Renal cortex interstitium (tissue), 11 donors: Measurements from ENCODE around the gene CDH23. TPM values are rescaled to one million over a fixed set of nuclear protein-coding genes. Genes with fewer than 3 reads are reported as not detected.

ENCODE experiments used
- DNase-seq, 11 donors: peaks; one replicate each; pipeline ENCODE4 v3.0.0-alpha.2; 2013; ENCODE audit warnings: low read depth in 9 of 11, low spot score in 4 of 11; ENCODE audit errors: extremely low read depth in 1 of 11
- polyA plus RNA-seq, 3 donors: library from polyadenylated mRNA; unstranded; fragments of 120-200 nt; gene quantifications; one replicate each; pipeline ENCODE4 v1.2.1, GENCODE V29; 2013; ENCODE audit not compliant: insufficient read length in 3 of 3

The CDH23 gene
- polyA plus RNA-seq, 3 donors = 0.78 to 2.1 (median 1.0) TPM

GRCh38 chr10:71487726-71488125 lies 91.0 kb downstream of the CDH23 start:
- DNase-seq = no peak

GRCh38 chr10:71489077-71489476 lies 92.4 kb downstream of the CDH23 start:
- DNase-seq = no peak

- DNase-seq = no peak
Observed at GRCh38 chr10:71492872-71493271, 96.2 kb downstream of the CDH23 start.

GRCh38 chr10:71493741-71494140 lies 97.0 kb downstream of the CDH23 start:
- no peak for DNase-seq

GRCh38 chr10:71494476-71494875 lies 97.8 kb downstream of the CDH23 start:
- no peak for DNase-seq

- no peak for DNase-seq
Observed at GRCh38 chr10:71494980-71495381, 98.3 kb downstream of the CDH23 start.

GRCh38 chr10:71496927-71497762 lies 100.4 kb downstream of the CDH23 start:
- no peak for DNase-seq

GRCh38 chr10:71497763-71498326 lies 101.1 kb downstream of the CDH23 start:
- DNase-seq = no peak

- DNase-seq = no peak
Observed at GRCh38 chr10:71501402-71501801, 104.7 kb downstream of the CDH23 start.

GRCh38 chr10:71502190-71502589 lies 105.5 kb downstream of the CDH23 start:
- no peak for DNase-seq

GRCh38 chr10:71502851-71503250 lies 106.1 kb downstream of the CDH23 start:
- DNase-seq = no peak

GRCh38 chr10:71504168-71504567 lies 107.4 kb downstream of the CDH23 start:
- no peak for DNase-seq

- DNase-seq = no peak
Observed at GRCh38 chr10:71504570-71504969, 107.8 kb downstream of the CDH23 start.

GRCh38 chr10:71505862-71506261 lies 109.1 kb downstream of the CDH23 start:
- DNase-seq = no peak

- no peak for DNase-seq
Observed at GRCh38 chr10:71509444-71509843, 112.7 kb downstream of the CDH23 start.

- no peak for DNase-seq
Observed at GRCh38 chr10:71511206-71511605, 114.5 kb downstream of the CDH23 start.

- no peak for DNase-seq
Observed at GRCh38 chr10:71512312-71512711, 115.6 kb downstream of the CDH23 start.

GRCh38 chr10:71512761-71513539 lies 116.2 kb downstream of the CDH23 start:
- peak in 1 of 11 donors; percentile 37 for DNase-seq

GRCh38 chr10:71513540-71513853 lies 116.8 kb downstream of the CDH23 start:
- DNase-seq = no peak

GRCh38 chr10:71513936-71514335 lies 117.2 kb downstream of the CDH23 start:
- no peak for DNase-seq
